Activated naive CD8-positive, alpha-beta T cell treated with anti-CD3 and anti-CD28 coated beads, Interleukin-2, amount 50 U/mL, for 16 hours (primary cell): ENCODE results near the gene LILRB4.
"Not testable (repeated sequence)": the region's sequence is repeated elsewhere in the genome, so short reads cannot be mapped to it uniquely, and the experiment has no call there.

ENCODE experiments used
- DNase-seq: peaks from one replicate; pipeline ENCODE4 v3.0.0-alpha.2; 2020; ENCODE audit warnings: low read depth, low spot score

Gene LILRB4

GRCh38 chr19:54650108-54650655 lies 12.6 kb upstream of the LILRB4 start:
- no peak for DNase-seq

- DNase-seq: no peak
Observed at GRCh38 chr19:54653181-54653809, 9.5 kb upstream of the LILRB4 start.

- no peak for DNase-seq
Observed at GRCh38 chr19:54654447-54655321, 8.1 kb upstream of the LILRB4 start.

- no peak for DNase-seq
Observed at GRCh38 chr19:54659300-54659699, 3.5 kb upstream of the LILRB4 start.

GRCh38 chr19:54660306-54660705 lies 2.5 kb upstream of the LILRB4 start:
- DNase-seq: no peak

- no peak for DNase-seq
Observed at GRCh38 chr19:54660964-54661363, 1.8 kb upstream of the LILRB4 start.

- DNase-seq: no peak
Observed at GRCh38 chr19:54661846-54662481, 821 bp upstream of the LILRB4 start.

GRCh38 chr19:54665530-54665929 lies 2.7 kb downstream of the LILRB4 start:
- no peak for DNase-seq

GRCh38 chr19:54667217-54667616 lies 4.4 kb downstream of the LILRB4 start:
- DNase-seq: no peak

- DNase-seq: no peak
Observed at GRCh38 chr19:54668353-54668752, 5.6 kb downstream of the LILRB4 start.

- no peak for DNase-seq
Observed at GRCh38 chr19:54670576-54671357, 8.0 kb downstream of the LILRB4 start.

- DNase-seq: no peak
Observed at GRCh38 chr19:54673222-54673621, 10.4 kb downstream of the LILRB4 start.

- DNase-seq: no peak
Observed at GRCh38 chr19:54674021-54674617, 11.3 kb downstream of the LILRB4 start.

GRCh38 chr19:54676210-54676834 lies 13.5 kb downstream of the LILRB4 start:
- DNase-seq: not testable (repeated sequence)

GRCh38 chr19:54677217-54677616 lies 14.4 kb downstream of the LILRB4 start:
- DNase-seq: no peak

- not testable (repeated sequence) for DNase-seq
Observed at GRCh38 chr19:54681596-54681995, 18.8 kb downstream of the LILRB4 start.

- DNase-seq: no peak
Observed at GRCh38 chr19:54682306-54682856, 19.6 kb downstream of the LILRB4 start.

- no peak for DNase-seq
Observed at GRCh38 chr19:54684527-54684926, 21.7 kb downstream of the LILRB4 start.

GRCh38 chr19:54691582-54692297 lies 29.0 kb downstream of the LILRB4 start:
- no peak for DNase-seq

- DNase-seq: no peak
Observed at GRCh38 chr19:54692298-54692615, 29.5 kb downstream of the LILRB4 start.
